GM20000 (cell line): ENCODE measurements around the gene TNFSF11.

Experiments
- DNase-seq: peaks from one replicate; pipeline ENCODE4 v3.0.0; 2012; ENCODE audit warnings: low spot score
- TF ChIP-seq, protein P1 (sequence below): IDR thresholded peaks from 2 replicates; pipeline ENCODE4 v1.5.1; 2012; ENCODE audit warnings: mild to moderate bottlenecking, control low read depth; ENCODE audit errors: extremely low read depth, missing control alignments

Gene TNFSF11

DNA sequence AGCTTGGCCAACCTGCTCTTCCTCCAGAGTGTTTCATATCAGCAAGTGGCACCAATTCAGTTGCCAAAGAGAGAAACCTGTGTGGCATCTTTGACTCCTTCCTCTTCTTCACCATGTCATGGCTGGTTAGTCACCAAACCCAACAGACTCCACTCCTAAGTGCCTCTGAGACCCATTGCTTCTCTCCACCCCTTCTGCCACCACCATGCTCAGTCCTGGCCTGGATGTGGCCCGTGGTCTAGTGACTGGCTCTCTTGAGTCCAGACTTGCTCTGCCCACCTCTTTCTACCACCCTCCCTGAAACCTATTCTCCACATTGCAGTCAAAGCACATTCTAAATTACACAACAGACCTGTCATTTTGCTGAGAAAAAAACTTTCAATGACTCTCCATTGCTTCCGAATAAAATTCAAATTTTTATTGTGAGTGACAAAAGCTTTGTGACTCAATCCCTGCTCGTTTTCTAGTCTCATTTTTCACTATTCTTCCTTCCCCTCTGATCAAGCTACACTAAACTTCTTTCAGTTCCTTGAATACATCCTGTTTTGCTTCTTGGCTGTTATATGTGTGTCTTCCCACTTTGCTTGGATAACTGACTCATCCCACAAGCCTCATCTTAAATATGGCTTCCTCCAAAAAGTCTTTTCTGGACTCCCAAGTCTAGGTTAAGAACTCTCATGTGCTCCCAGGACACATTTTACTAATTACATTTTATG, 12.0 kb upstream of the TNFSF11 start:
- DNase-seq, result no peak
- TF ChIP-seq, protein P1, sequence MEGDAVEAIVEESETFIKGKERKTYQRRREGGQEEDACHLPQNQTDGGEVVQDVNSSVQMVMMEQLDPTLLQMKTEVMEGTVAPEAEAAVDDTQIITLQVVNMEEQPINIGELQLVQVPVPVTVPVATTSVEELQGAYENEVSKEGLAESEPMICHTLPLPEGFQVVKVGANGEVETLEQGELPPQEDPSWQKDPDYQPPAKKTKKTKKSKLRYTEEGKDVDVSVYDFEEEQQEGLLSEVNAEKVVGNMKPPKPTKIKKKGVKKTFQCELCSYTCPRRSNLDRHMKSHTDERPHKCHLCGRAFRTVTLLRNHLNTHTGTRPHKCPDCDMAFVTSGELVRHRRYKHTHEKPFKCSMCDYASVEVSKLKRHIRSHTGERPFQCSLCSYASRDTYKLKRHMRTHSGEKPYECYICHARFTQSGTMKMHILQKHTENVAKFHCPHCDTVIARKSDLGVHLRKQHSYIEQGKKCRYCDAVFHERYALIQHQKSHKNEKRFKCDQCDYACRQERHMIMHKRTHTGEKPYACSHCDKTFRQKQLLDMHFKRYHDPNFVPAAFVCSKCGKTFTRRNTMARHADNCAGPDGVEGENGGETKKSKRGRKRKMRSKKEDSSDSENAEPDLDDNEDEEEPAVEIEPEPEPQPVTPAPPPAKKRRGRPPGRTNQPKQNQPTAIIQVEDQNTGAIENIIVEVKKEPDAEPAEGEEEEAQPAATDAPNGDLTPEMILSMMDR, result no peak

GRCh38 chr13:42567906-42568305, 6.0 kb upstream of the TNFSF11 start:
- TF ChIP-seq, protein P1, result no peak
- no peak for DNase-seq

- TF ChIP-seq, protein P1, result no peak
- peak; percentile 42 for DNase-seq
Measured at GRCh38 chr13:42569576-42570344, 4.2 kb upstream of the TNFSF11 start.

GRCh38 chr13:42571895-42572294, 2.1 kb upstream of the TNFSF11 start:
- DNase-seq, result no peak
- TF ChIP-seq, protein P1, result no peak

- TF ChIP-seq, protein P1, result no peak
- DNase-seq, result peak; percentile 89
Measured at GRCh38 chr13:42574435-42575311, 721 bp downstream of the TNFSF11 start.

GRCh38 chr13:42575938-42576337, 2.0 kb downstream of the TNFSF11 start:
- TF ChIP-seq, protein P1, result no peak
- no peak for DNase-seq

DNA sequence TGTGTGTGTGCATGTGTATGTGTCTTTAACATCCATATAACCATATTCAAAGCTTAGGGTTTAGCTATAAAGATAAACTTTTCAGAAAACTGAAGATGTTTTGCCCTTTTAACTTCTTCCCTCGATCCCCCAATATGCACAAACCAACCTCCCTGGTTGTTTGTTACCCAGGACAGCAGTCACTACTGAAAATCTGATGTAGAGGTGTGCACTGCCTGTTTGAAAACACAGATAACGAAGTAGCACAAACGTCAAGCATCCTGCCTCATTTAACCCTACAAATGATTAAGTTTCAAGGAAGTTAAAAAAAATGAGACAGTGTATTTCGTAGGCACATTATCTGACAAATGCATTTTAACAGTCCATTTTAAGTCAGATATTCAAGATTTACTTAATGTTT, 3.6 kb downstream of the TNFSF11 start:
- DNase-seq, result no peak

More for the DNA sequence above, 3.6 kb downstream of the TNFSF11 start:
- TF ChIP-seq, protein P1, result no peak
